Ureter (tissue), 1 donor: ENCODE measurements around the gene CSKMT. TPM values are rescaled to one million over a fixed set of nuclear protein-coding genes. Genes with fewer than 3 reads are reported as not detected.
"Not testable (repeated sequence)": the region's sequence is repeated elsewhere in the genome, so short reads cannot be mapped to it uniquely, and the experiment has no call there.

ENCODE experiments used
- DNase-seq: peaks from one replicate; pipeline ENCODE4 v3.0.0-alpha.2; 2020; ENCODE audit warnings: low spot score
- total RNA-seq: library from RNA; stranded (reverse); gene quantifications from one replicate; pipeline ENCODE4 v1.2.4, GENCODE V29; 2023
- donor health status: DM: yes; HTN: yes; CAD: no.

CSKMT gene
- total RNA-seq, 1 donor from 2014 or later = 20.7 TPM

DNA sequence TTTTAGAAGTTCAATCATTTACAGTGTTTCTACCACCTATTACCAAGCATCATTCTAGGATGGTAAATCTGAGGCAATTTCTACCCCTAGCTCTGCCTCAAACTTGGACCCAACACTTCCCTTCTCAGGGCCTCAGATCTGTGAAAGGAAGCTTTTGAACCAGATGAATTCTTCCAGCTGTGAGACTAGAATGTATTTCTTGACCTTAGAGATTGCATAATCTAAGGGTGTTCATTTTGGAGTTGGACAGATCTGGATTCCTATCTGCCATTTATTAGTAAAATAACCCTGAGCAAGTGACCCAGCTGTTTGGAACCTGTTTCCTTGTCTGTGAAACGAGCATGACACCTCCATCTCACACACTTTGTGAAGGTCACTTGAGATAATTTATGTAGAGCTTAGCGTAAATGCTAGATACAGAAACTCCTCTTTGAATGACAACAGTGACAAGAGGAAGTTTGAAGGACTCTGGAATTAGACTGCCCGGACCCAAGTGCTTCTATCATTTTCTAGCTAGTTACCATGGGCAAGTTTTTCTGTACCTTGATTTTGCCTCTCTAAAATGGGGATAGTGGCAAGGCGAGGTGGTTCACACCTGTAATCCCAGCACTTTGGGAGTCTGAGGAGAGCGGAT lies 8.2 kb upstream of the CSKMT start:
- no peak for DNase-seq

DNA sequence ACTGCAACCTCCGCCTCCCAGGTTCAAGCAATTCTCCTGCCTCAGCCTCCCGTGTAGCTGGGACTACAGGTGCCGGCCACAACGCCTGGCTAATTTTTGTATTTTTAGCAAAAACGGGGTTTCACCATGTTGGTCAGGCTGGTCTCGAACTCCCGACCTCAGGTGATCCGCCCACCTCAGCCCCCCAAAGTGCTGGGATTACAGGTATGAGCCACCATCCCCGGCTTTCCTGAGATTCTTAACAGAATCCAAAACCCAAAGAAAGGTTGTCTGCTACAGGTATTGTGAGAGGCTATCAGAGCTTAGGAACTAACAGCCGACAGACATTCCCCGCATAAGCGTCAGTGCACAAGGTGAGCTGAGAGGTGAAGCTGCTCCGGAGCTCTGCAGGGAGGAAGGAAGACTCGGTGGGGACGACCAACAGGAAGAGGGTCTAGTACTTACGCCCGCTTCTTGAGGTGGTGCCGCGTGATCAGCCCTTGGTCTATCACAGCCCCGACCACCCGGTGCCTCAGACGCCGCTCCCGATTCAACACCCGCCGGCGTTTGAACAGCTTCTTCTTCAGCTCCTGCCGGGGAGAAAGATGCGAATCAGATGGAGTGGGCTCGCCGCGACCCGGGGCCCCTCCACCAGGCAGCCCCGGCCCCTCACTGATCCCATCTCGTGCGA lies 572 bp upstream of the CSKMT start:
- no peak for DNase-seq

DNA sequence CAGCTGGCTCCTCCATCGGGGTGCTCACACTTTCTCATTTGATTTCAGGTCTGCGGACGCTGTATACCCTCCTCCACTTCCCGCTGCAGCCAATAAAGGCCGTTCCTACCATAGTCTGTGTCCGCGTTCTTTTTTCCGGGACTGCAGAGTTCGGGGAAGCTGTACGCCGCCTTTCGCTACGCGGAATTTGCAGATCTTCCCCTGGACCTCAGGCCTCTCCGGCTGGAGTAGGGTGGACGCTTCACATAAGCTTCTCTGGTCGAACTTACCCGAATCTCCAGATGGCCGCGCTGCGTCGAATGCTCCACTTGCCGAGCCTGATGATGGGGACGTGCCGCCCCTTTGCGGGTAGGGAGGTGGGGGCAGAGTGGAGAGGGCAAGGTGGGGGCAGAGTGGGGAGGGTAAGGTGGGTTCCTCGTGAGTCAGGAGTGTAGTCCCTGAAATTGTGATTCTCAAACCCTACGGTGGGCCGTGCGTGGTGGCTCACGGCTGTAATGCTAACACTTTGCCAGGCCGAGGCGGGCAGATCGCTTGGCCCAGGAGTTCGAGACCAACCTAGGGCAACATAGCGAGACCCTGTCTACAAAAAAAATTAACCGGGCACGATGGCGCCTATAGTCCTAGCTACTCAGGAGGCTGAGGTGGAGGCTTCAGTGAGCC lies 617 bp downstream of the CSKMT start:
- DNase-seq = peak; percentile 67

DNA sequence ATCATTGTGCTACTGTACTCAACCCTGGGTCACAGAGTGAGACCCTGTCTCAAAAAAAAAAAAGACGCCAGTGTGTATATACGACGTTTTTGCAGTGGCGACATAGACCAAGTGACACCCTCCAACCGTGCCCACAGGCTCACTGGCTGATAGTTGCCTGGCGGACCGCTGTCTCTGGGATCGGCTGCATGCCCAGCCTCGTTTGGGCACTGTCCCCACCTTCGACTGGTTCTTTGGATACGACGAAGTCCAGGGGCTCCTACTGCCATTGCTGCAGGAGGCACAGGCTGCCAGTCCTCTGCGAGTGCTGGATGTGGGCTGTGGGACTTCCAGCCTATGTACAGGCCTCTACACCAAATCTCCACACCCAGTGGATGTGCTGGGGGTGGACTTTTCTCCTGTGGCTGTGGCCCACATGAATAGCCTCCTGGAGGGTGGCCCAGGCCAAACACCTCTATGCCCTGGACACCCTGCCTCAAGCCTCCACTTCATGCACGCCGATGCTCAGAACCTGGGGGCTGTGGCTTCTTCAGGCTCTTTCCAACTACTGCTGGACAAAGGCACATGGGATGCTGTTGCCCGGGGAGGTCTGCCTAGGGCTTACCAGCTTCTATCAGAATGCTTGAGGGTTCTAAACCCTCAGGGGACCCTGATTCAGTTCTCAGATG lies 1.3 kb downstream of the CSKMT start:
- DNase-seq = no peak

DNA sequence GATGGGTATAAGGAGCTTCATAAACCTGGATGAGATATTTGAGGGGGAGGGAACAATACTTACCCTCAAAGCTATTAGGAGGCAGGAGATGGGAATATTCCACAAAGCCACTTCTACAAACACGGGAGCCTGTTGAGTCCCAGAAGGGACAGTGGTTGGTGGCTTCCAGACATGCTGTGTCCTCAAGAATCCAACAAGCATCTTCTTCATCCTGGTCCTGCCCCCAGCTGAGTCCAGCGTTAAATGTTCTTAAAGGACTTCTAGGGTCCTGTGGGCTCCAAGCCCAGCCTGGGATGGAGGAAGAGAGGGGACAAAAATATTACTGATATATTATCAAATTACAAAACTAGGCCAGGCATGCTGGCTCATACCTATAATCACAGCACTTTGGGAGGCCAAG lies 2.3 kb downstream of the CSKMT start:
- no peak for DNase-seq

DNA sequence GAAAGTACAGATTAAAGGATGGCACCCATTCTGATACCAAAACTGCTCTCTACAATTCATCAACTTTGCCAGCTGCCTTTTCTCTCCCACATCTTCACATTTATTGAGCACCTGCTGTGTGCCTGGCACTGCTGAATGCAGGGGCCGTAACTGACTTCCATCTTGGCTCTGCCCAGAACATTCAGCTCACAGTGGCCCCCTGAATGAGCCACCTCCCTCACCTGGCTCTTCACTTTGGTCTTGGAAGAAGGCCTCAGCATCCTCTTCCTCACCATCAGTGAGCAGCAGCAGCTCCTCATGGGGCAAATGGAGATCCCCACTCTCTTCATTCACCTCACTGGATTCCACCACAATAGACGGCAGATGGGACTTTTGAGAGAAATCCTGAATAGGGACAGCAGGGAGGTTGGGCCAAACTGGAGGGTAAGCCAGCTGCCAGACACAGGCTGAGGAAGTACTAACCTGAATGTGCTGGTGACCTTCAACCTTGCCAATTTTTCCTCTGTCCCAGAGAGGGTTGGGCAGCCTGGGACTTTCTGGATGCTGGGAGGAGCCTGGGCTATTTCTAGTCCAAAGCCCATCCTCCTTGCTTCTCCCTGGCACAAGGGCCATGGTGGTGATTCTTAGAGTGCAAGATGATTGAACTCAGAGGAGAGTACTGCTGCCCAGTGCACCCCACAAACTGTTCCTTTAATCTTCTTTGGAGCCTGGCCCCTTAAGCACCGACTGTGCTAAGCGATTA lies 4.5 kb downstream of the CSKMT start:
- no peak for DNase-seq

DNA sequence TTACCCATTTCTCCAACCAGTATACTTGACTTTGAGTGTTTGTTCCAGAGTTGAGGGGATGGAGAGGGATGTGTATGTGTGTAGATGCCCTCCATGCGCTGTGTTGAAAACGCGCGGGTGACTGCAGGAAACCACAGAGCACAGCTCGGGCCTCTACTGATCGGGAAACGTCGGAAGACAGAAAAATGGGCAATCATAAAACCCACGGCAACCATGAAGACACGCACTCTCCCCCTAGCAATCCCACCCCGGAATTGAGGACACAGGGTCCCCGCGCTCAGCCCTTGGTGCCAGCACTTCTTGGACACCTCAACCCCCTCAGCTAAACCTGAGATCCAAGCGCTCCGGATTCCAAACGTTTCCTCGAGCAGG lies 6.1 kb downstream of the CSKMT start:
- DNase-seq = no peak

DNA sequence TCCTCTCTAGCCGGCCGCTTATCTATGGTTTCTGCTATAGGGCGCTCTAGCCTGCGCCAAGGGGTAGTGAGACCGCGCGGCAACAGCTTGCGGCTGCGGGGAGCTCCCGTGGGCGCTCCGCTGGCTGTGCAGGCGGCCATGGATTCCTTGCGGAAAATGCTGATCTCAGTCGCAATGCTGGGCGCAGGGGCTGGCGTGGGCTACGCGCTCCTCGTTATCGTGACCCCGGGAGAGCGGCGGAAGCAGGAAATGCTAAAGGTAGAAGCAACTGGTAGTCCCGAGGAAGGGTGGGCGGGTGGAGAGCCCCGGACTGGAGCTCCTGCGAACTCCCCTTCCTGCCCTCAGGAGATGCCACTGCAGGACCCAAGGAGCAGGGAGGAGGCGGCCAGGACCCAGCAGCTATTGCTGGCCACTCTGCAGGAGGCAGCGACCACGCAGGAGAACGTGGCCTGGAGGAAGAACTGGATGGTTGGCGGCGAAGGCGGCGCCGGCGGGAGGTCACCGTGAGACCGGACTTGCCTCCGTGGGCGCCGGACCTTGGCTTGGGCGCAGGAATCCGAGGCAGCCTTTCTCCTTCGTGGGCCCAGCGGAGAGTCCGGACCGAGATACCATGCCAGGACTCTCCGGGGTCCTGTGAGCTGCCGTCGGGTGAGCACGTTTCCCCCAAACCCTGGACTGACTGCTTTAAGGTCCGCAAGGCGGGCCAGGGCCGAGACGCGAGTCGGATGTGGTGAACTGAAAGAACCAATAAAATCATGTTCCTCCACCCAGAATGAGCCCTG lies 6.7 kb downstream of the CSKMT start, which contains the start of the genes LBHD1 and UQCC3:
LBHD1 (minus strand) TSS at position 660 of the 782 bp plus-strand sequence. CDS start 2,236 bp downstream, outside the sequence.
UQCC3 (plus strand) TSS at position 66 of the 782 bp plus-strand sequence; CDS start at position 139, 73 bp downstream.
- peak; percentile 86 for DNase-seq

DNA sequence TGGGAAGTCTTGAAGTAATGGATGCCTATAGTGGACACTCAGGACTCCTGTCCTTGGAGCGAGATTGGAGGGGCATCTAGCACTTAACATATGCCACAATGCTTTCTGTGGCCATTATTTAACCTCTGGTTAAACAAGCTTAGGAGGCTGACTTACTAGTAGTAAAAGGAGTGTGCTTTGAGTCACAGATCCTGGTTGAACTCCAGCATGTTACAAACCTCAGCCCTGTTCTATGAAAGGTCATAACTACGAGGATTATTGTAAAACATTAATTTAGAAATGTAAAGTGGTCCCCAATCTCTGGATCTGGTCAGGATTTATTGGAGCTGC lies 8.0 kb downstream of the CSKMT start:
- DNase-seq = no peak

DNA sequence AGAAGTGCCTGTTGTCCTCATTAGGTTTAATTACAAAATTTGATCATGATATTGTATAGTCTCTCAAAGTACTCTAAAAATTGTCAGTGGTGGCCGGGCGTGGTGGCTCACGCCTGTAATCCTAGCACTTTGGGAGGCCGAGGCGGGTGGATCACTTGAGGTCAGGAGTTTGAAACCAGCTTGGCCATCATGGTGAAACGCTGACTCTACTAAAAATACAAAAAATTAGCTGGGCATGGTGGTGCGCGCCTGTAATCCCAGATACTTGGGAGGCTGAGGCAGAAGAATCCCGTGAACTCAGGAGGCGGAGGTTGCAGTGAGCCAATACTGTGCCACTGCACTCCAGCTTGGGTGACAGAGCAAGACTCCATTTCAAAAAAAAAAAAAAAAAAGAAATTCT lies 10.3 kb downstream of the CSKMT start:
- not testable (repeated sequence) for DNase-seq

DNA sequence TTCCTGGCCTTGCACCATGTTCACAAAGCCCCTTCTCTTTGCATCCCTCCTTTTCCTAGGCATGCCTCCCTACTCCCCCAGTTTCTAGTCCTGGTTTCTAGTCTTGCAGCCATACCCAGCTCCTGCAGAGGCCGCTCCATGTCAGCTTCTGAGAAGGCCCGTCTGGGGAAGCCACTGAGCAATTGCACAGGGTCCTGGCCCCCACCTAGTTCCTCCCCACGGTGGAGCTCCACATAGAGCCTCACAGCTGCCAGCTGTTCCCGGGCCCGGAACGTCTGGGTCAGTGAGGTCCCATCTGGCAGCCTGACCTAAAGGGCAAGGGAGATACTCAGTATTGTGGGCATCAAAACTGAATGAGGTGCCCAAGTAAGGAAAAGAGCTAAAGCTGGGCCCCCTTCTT lies 11.6 kb downstream of the CSKMT start:
- DNase-seq = no peak

DNA sequence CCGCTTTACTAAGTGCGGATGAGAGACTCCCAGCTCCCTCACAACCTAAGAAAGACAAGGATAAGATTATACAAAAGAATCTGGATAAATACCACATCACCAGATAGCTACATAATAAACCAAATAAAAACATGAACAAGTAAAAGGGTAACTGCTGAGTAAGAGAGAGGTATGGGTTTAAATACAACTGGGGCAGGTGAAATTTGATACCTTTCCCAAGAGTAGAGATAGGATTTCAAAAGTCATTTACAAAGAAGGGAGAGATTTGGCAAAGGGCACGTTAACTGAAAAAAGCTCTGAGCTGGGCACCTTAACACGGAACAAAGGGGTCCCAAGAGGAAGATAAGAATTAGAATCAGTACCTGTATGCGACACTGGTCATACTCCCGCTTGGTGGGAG lies 12.0 kb downstream of the CSKMT start:
- no peak for DNase-seq

DNA sequence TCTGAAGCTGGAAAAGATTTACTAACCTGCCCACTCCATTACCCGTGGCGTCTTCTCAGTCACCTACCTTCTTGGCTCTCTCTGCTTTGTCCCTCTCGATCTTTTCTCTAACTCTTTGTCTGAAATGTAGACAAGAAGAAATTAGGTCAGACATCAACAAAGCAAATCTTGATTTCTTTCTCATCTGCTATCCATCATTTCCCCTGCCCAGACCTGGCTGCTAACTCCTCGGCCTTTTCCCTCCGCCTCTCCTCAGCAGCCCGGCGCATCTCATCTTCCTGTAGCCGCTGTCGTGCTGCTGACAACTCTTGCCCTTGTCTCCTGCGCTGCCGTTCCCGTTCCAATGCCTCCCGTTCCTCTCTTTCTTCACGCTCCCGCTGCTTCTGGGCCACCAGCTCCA lies 12.6 kb downstream of the CSKMT start:
- no peak for DNase-seq

DNA sequence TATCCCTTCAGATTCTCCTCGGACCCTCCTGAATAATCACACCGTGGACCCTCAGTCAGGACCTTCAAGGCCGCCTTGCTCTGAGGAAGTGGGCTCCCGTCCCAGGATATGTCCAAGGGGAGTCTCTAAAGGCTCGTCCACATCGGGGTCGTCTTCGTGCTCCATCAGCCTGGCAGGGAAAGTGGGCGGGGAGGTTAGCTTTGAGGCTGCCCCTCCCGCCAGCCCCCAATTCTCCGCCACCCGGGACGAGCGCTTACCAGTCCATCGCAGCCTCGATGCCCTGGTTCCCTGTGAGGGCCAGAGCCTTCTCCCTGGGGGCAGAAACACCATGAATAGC lies 13.3 kb downstream of the CSKMT start:
- DNase-seq = no peak

DNA sequence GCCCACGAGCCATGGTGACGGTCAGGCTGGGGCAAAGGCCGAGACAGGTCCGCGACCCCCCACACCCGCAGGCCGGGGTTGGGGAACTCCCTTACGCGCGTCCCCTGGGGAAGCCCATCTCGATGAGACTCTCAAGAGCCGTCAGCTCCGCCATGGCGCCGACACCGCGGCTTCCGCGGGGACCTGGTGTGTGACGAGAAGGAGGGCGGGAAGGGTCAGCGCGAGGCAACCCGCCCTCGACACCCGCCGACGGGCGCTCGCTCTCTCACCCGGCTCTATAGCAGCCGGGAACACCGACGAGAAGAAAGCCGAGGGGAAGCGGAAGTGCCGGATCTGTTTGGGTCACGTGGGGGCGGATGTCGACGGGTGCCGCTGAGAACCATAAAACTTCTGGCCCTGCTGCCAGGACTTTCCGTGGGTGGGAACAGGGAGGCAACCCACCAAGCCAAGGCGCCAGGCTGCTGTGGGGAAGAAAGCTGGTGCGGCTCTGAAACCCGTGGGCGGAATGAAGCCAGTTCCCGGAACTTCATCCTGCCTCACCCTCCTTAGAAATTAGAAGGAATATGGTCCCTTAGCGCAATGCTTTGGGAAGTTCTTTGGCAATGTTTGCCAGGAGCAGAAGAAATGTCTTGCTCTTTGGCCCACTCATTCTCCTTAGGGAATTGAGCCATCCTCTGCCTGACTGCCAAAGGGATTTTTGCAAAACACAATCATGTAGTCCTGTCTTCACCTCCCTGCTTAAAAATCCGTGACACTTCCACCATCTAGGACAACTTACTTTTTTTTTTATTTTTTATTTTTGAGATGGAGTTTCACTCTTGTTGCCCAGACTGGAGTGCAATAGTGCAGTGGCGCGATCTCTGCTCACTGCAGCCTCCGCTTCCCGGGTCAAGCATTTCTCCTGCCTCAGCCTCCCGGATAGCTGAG lies 13.9 kb downstream of the CSKMT start, which contains the start of gene UBXN1:
UBXN1 (minus strand) TSS at position 304 of the 927 bp plus-strand sequence; CDS start at position 154, 150 bp downstream.
- DNase-seq = peak; percentile 91

DNA sequence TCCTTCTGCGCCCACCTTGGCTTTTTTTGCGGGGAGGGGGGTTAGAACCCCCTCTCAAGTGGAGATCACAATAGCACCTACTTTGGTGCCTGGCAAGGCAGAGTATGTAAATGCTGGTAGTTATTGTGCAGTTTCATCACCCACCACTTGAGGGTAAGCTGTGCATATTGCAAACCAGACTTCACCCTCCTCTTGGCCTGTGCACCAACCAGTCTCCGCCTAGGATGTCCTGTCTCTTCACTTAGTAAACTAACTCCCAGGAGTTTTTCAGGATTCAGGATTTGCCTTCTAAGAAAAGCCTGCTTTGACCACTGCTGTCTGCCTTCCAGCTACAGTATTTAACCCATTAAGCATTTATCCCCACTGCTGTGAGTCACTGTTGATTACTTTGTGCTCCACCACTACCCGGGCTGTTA lies 15.7 kb downstream of the CSKMT start:
- DNase-seq = no peak

DNA sequence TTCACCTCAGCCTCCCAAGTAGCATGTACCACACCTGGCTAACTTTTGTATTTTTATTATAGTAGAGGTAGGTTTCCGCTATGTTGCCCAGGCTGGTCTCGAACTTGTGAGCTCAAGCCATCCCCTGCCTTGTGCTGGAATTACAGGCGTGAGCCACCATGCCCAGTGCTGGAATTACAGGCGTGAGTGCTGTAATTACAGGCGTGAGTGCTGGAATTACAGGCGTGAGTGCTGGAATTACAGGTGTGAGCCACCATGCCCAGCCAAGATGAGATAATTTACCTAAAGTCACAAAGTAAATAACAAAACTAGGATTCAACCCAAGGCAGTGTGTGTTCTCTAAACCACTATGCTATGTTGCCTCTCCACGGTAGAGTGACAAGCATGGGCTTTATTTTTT lies 17.4 kb downstream of the CSKMT start:
- no peak for DNase-seq

DNA sequence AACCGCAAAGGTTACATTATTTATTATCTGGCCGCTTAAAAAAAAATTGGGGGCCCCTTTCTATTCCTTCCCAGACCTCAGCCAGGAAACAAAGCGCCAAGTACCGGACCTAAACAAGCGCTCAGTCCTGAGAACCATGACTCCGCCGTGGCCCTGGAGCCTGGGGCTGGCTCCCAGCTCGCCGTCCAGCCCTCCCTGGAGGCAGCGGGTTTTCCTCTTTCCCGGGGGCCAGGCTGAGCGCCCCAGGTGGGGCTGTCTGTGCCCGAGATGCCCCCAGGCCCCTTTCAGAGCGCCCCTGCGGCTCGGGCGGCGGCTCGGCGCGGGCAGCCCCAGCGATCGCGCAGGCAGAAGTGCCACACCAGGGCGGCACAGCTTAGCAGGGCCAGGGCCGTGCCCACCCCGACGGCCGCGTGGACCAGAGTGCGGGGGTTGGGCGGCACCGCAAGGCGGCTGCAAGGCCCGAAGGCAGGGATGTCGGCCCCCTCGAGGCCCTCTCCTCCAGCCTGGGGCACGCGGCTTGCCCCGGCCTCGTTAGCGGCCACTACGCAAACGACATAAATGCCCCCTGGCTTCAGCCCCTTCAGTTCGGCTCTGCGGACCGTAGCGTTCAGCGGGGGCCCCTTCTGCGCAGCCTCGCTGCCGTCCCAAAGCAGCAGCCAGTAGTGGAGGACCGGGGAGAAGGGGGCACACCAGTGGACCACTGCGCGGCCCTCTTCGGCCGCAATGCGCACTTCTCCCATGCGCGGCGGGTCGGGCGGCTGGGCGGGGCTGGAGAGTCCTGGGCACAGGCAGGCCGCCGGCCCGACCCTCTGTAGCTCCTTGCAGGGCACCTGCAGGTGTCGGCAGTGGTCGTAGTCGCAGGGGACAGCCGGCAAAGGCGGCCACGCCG lies 22.6 kb downstream of the CSKMT start:
- DNase-seq = no peak

DNA sequence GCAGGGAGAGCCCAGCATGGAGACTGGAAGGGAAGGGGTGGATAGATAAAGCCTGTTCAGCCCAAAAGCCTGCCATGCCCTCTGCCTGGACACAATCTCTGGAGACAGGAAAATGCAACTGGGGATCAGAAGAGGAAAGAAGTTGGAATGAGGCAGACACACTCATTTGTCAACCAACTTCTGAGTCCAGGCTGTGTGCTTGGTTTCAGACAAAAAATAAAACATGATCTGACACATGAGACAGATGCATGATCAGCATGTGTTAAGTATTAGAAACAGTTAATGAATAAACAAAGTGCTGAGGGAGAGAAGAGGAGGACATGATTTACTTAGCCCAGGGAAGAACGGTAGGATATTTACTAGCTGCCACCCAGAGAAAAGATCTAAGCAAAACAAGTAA lies 23.4 kb downstream of the CSKMT start:
- DNase-seq = no peak
